Epithelial cell of esophagus (primary cell): ENCODE data around the gene MCM10.

Experiments
- DNase-seq: peaks from one replicate; pipeline ENCODE4 v3.0.0; 2010; ENCODE audit warnings: low read depth
- H3K4me3 ChIP-seq: 2 replicates; pipeline ENCODE4 v1.5.1; 2011; ENCODE audit warnings: mild to moderate bottlenecking, low read length, control low read depth
- CTCF ChIP-seq: IDR thresholded peaks from 2 replicates; pipeline ENCODE4 v1.5.1; 2011; ENCODE audit warnings: low read depth, mild to moderate bottlenecking, low read length, control low read depth, inconsistent platforms; ENCODE audit not compliant: insufficient read depth; ENCODE audit errors: missing control alignments

The MCM10 gene

GRCh38 chr10:13120786-13121499, 40.4 kb upstream of the MCM10 start:
- H3K4me3 ChIP-seq: no peak overlapping the region
- no peak for DNase-seq
- no peak for TF ChIP-seq CTCF

GRCh38 chr10:13121500-13121854, 39.9 kb upstream of the MCM10 start:
- TF ChIP-seq CTCF: no peak
- no peak for DNase-seq
- no peak overlapping the region for H3K4me3 ChIP-seq

DNA sequence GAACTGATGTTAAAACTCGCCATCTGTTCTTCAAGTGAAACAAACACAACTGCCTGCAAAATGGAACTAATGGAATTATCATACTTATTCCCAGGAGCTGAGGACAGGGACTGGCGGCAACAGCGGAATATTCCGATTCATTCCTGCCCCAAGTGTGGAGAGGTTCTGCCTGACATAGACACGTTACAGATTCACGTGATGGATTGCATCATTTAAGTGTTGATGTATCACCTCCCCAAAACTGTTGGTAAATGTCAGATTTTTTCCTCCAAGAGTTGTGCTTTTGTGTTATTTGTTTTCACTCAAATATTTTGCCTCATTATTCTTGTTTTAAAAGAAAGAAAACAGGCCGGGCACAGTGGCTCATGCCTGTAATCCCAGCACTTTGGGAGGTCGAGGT, 24.7 kb upstream of the MCM10 start:
- DNase-seq: no peak
- TF ChIP-seq CTCF: no peak

GRCh38 chr10:13139150-13139549, 22.2 kb upstream of the MCM10 start:
- no peak for DNase-seq
- H3K4me3 ChIP-seq: no peak overlapping the region
- TF ChIP-seq CTCF: no peak

More for the DNA sequence above, 24.7 kb upstream of the MCM10 start:
- no peak overlapping the region for H3K4me3 ChIP-seq

GRCh38 chr10:13139676-13140075, 21.7 kb upstream of the MCM10 start:
- no peak overlapping the region for H3K4me3 ChIP-seq
- DNase-seq: no peak
- no peak for TF ChIP-seq CTCF

GRCh38 chr10:13140627-13141190, 20.6 kb upstream of the MCM10 start:
- no peak overlapping the region for H3K4me3 ChIP-seq
- TF ChIP-seq CTCF: no peak
- no peak for DNase-seq

DNA sequence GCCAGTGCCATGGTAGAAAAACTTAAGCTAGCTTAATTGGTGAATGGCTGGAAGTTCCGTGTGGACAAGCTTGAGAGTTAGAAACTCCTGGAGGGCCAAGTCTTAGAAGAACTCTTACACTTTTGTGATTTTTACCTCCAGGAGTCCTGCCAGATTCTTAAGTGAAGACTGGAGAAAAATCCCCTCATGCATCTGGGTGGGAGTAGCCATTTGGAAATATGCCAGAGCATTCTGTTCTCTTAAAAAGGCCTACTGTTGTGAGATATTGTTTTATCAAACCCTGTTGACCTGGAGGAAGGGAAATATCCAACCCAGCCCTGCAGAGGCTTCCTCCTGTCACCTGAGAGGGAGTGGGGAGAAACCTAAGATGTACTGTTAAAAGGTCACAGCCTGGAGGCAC, 17.6 kb upstream of the MCM10 start:
- no peak for DNase-seq
- TF ChIP-seq CTCF: no peak

More for the DNA sequence above, 17.6 kb upstream of the MCM10 start:
- no peak overlapping the region for H3K4me3 ChIP-seq
